Neuronal stem cell (in vitro differentiated cells): Measurements from ENCODE around the gene CC2D1A.

Experiments
- DNase-seq: peaks from one replicate; pipeline ENCODE4 v3.0.0-alpha.2; 2013; ENCODE audit warnings: low spot score
- H2AFZ ChIP-seq: one replicate; pipeline ENCODE4 v1.6.1; 2013; ENCODE audit warnings: mild to moderate bottlenecking, low read length, inconsistent platforms
- H2AK5ac ChIP-seq: 2 replicates; pipeline ENCODE4 v1.6.1; 2013; ENCODE audit warnings: low read depth, mild to moderate bottlenecking, inconsistent platforms, low read length, moderate library complexity, mixed read lengths
- H2BK120ac ChIP-seq: 2 replicates; pipeline ENCODE4 v1.6.1; 2013; ENCODE audit warnings: low read depth, mild to moderate bottlenecking, inconsistent platforms, low read length, moderate library complexity, mixed read lengths
- H2BK12ac ChIP-seq: one replicate; pipeline ENCODE4 v1.6.1; 2013; ENCODE audit warnings: low read length, inconsistent platforms
- H2BK15ac ChIP-seq: 2 replicates; pipeline ENCODE4 v1.6.1; 2013; ENCODE audit warnings: mild to moderate bottlenecking, low read length, inconsistent platforms, mixed read lengths
- H2BK5ac ChIP-seq: one replicate; pipeline ENCODE4 v1.6.1; 2013; ENCODE audit warnings: inconsistent platforms, mild to moderate bottlenecking, low read length, moderate library complexity
- H3K14ac ChIP-seq: one replicate; pipeline ENCODE4 v1.6.1; 2013; ENCODE audit warnings: low read length, inconsistent platforms
- H3K18ac ChIP-seq: 2 replicates; pipeline ENCODE4 v1.6.1; 2013; ENCODE audit warnings: low read length, inconsistent platforms
- H3K23ac ChIP-seq: 2 replicates; pipeline ENCODE4 v1.6.1; 2013; ENCODE audit warnings: low read depth, mild to moderate bottlenecking, mixed read lengths, low read length, inconsistent platforms; ENCODE audit not compliant: poor library complexity
- H3K27ac ChIP-seq: replicated peaks from 3 replicates; pipeline ENCODE4 v1.5.1; 2013; ENCODE audit warnings: low read length, inconsistent platforms
- H3K27me3 ChIP-seq, 3 experiments: 2 replicates each; pipeline ENCODE4 v1.6.1; 2013; ENCODE audit warnings: low read length in 3 of 3, mild to moderate bottlenecking in 2 of 3, inconsistent platforms in 1 of 3, low read depth in 1 of 3, mixed read lengths in 1 of 3, moderate library complexity in 1 of 3; ENCODE audit not compliant: control insufficient read depth in 3 of 3, insufficient read depth in 3 of 3
- H3K36me3 ChIP-seq, 2 donors: replicated peaks in 1 of 2; 2 replicates each; pipeline ENCODE4 v1.6.1; 2013; ENCODE audit warnings: low read length in 2 of 2; ENCODE audit not compliant: control insufficient read depth in 2 of 2, insufficient read depth in 2 of 2
- H3K4ac ChIP-seq: 2 replicates; pipeline ENCODE4 v1.6.1; 2013; ENCODE audit warnings: inconsistent platforms, mild to moderate bottlenecking, low read length, moderate library complexity
- H3K4me1 ChIP-seq, 2 donors: 1 replicate in 1 of 2; 2 replicates in 1 of 2; pipeline ENCODE4 v1.6.1; 2013; ENCODE audit warnings: low read length in 2 of 2, low read depth in 1 of 2; ENCODE audit not compliant: control insufficient read depth in 2 of 2, insufficient read depth in 1 of 2
- H3K4me2 ChIP-seq: one replicate; pipeline ENCODE4 v1.6.1; 2013; ENCODE audit warnings: mild to moderate bottlenecking, low read length, inconsistent platforms; ENCODE audit not compliant: insufficient read depth, poor library complexity, severe bottlenecking
- H3K4me3 ChIP-seq, 2 donors: 2 replicates each; pipeline ENCODE4 v1.5.1; 2013; ENCODE audit warnings: low read length in 2 of 2, mild to moderate bottlenecking in 2 of 2, inconsistent platforms in 1 of 2, moderate library complexity in 1 of 2
- H3K79me1 ChIP-seq: one replicate; pipeline ENCODE4 v1.6.1; 2013; ENCODE audit warnings: low read depth, mild to moderate bottlenecking, inconsistent platforms, low read length, moderate library complexity
- H3K9ac ChIP-seq: one replicate; pipeline ENCODE4 v1.6.1; 2013; ENCODE audit warnings: mild to moderate bottlenecking, low read depth, low read length, inconsistent platforms; ENCODE audit not compliant: poor library complexity
- H3K9me3 ChIP-seq, 2 donors: replicated peaks in 1 of 2; 2 replicates each; pipeline versions ENCODE3 to v1.6.1; 2013; ENCODE audit warnings: low read length in 2 of 2, mild to moderate bottlenecking in 2 of 2, inconsistent platforms in 1 of 2, low read depth in 1 of 2, mixed read lengths in 1 of 2, moderate library complexity in 1 of 2; ENCODE audit not compliant: control insufficient read depth in 2 of 2, insufficient read depth in 1 of 2
- H4K8ac ChIP-seq: one replicate; pipeline ENCODE4 v1.6.1; 2013; ENCODE audit warnings: low read depth, mild to moderate bottlenecking, inconsistent platforms, low read length, moderate library complexity
- H4K91ac ChIP-seq: one replicate; pipeline ENCODE4 v1.6.1; 2013; ENCODE audit warnings: low read length, low read depth, mild to moderate bottlenecking, inconsistent platforms; ENCODE audit not compliant: poor library complexity
- WGBS, 2 donors: extraction: QIAGEN DNeasy Blood & Tissue Kit; methylation state at CpG; one replicate each; pipeline ENCODE4 v1.1.7; 2013; ENCODE audit warnings: missing lambda C conversion rate in 2 of 2, mixed read lengths in 1 of 2; ENCODE audit not compliant: insufficient read length in 2 of 2, insufficient replicate concordance in 1 of 2; ENCODE audit errors: extremely low coverage in 2 of 2; 5-methylcytosine and 5-hydroxymethylcytosine counted together

CC2D1A gene

GRCh38 chr19:13888281-13888680 is 17.7 kb upstream of the CC2D1A start:
- H3K18ac ChIP-seq, result peak overlapping the region; percentile 46
- H3K79me1 ChIP-seq, result no peaks in the 10 kb centered on the region
- H2AFZ ChIP-seq, result no peak overlapping the region
- no peaks in the 10 kb centered on the region for H3K27me3 ChIP-seq
- no peak overlapping the region for H3K9ac ChIP-seq
- H3K9me3 ChIP-seq, result no peaks in the 10 kb centered on the region
- no peak overlapping the region for H3K4me3 ChIP-seq
- H2BK5ac ChIP-seq, result no peak overlapping the region
- no peak overlapping the region for H4K91ac ChIP-seq
- H3K4ac ChIP-seq, result no peak overlapping the region
- H2AK5ac ChIP-seq, result no peak overlapping the region
- DNase-seq, result no peak
- WGBS, 2 donors, result no CpG with 5 or more reads among the region's 16 CpGs
- H4K8ac ChIP-seq, result peak overlapping the region; percentile 58
- no peak overlapping the region for H2BK15ac ChIP-seq
- no peak overlapping the region for H2BK120ac ChIP-seq
- no peaks in the 10 kb centered on the region for H3K36me3 ChIP-seq
- H3K27ac ChIP-seq, result no peak overlapping the region
- no peaks in the 10 kb centered on the region for H3K4me1 ChIP-seq
- H2BK12ac ChIP-seq, result peak overlapping the region; percentile 53
- H3K23ac ChIP-seq, result no peak overlapping the region
- H3K14ac ChIP-seq, result no peak overlapping the region
- H3K4me2 ChIP-seq, result no peak overlapping the region

DNA sequence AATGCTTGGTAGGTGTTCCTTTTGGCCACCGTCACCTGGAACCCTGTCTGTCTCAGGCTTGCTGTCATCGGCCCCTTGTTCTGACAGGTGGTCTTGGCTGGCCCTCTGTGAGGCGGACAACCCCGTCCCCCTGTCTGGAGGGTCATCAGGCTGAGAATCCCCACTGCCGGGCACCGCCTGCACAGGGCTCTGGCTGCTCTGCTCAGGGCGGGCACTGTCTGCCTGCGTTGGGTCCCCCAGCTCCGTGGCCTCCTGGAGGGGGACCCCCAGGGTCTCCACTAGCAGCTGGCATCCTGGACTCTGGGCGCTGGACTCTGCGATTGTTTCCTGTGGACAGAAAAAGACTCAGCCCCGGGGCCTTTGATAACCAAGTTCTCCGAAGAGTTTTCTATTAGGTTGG is 15.9 kb upstream of the CC2D1A start:
- Histone ChIP-seq H4K91ac (no peak overlapping the region), H3K4me2 (no peak overlapping the region), H3K27me3 (no peaks in the 10 kb centered on the region), H3K4me1 (no peaks in the 10 kb centered on the region), H3K27ac (no peak overlapping the region), H3K79me1 (no peaks in the 10 kb centered on the region), H3K9ac (peak overlapping the region; percentile 40), H2BK5ac (peak overlapping the region; percentile 24), H3K23ac (no peak overlapping the region), H3K36me3 (no peaks in the 10 kb centered on the region), H3K4ac (no peak overlapping the region), H2AFZ (no peak overlapping the region), H2BK12ac (no peak overlapping the region), H3K14ac (no peak overlapping the region), H4K8ac (no peak overlapping the region), H2BK15ac (peak overlapping the region; percentile 6), H3K9me3 (no peaks in the 10 kb centered on the region), H3K18ac (peak overlapping the region; percentile 13), H3K4me3 (no peak overlapping the region), H2AK5ac (peak overlapping the region; percentile 36), H2BK120ac (no peak overlapping the region)
- DNase-seq, result no peak
- no CpG with 5 or more reads among the region's 13 CpGs for WGBS, 2 donors

DNA sequence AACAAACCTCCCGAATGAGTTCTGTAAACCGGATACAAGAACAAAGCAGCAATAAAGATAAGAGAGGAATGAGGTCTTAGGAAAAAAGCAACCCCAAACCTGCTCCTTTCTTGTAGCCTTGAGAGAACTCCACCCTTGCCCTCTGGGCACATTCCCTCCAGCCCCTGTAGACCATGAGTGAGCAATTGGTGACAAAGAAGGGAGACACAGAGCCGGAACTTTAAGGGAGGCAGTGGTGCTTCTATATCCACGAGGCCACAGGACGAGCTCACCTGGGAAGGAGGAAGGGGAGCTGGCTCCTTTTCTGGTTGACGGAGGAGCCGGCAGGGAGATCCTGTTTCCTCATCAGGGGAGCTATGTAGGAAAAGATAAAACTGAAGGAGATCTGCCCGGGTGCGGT is 13.1 kb upstream of the CC2D1A start:
- no peaks in the 10 kb centered on the region for H3K4me1 ChIP-seq
- H2BK15ac ChIP-seq, result no peak overlapping the region
- no peaks in the 10 kb centered on the region for H3K79me1 ChIP-seq
- WGBS, 2 donors, result no CpG with 5 or more reads among the region's 9 CpGs
- H2BK5ac ChIP-seq, result no peak overlapping the region
- no peak overlapping the region for H3K4ac ChIP-seq
- no peaks in the 10 kb centered on the region for H3K9me3 ChIP-seq
- H3K27ac ChIP-seq, result no peak overlapping the region
- H3K9ac ChIP-seq, result no peak overlapping the region
- no peaks in the 10 kb centered on the region for H3K27me3 ChIP-seq
- no peak overlapping the region for H3K4me3 ChIP-seq
- H4K8ac ChIP-seq, result no peak overlapping the region
- no peak overlapping the region for H3K14ac ChIP-seq
- H3K18ac ChIP-seq, result no peak overlapping the region
- no peak for DNase-seq
- no peak overlapping the region for H4K91ac ChIP-seq
- H2AK5ac ChIP-seq, result no peak overlapping the region
- no peak overlapping the region for H2BK12ac ChIP-seq
- H3K23ac ChIP-seq, result no peak overlapping the region
- H2BK120ac ChIP-seq, result no peak overlapping the region
- H3K36me3 ChIP-seq, result no peaks in the 10 kb centered on the region
- H2AFZ ChIP-seq, result no peak overlapping the region
- no peak overlapping the region for H3K4me2 ChIP-seq

DNA sequence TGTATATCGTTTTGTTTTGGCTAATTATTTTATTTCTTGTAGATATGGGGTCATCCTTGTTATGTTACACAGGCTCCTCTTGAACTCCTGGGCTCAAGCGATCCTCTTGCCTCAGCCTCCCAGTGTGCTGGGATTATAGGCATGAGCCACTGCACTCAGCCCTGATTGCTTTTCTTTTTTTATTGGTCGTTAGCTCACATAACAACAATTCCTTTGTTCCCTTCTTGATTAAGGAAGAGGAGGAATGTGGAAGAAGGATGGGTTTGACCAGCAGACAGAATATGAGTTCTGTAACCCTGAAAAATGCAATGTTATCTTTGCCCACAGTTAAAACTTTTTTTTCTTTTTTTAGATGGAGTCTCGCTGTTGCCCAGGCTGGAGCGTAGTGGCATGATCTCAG is 11.4 kb upstream of the CC2D1A start:
- DNase-seq, result no peak
- H3K79me1 ChIP-seq, result no peaks in the 10 kb centered on the region
- H3K23ac ChIP-seq, result no peak overlapping the region
- H2BK12ac ChIP-seq, result no peak overlapping the region
- H3K18ac ChIP-seq, result no peak overlapping the region
- no peaks in the 10 kb centered on the region for H3K4me1 ChIP-seq
- no peak overlapping the region for H3K4me2 ChIP-seq
- no peak overlapping the region for H4K8ac ChIP-seq
- H4K91ac ChIP-seq, result no peak overlapping the region
- no peak overlapping the region for H2BK15ac ChIP-seq
- H2BK5ac ChIP-seq, result no peak overlapping the region
- no peak overlapping the region for H2AFZ ChIP-seq
- no peaks in the 10 kb centered on the region for H3K9me3 ChIP-seq
- H3K9ac ChIP-seq, result no peak overlapping the region
- H3K36me3 ChIP-seq, result no peaks in the 10 kb centered on the region
- no peak overlapping the region for H3K4me3 ChIP-seq
- H3K4ac ChIP-seq, result no peak overlapping the region
- WGBS, 2 donors, result no CpG with 5 or more reads among the region's 5 CpGs
- H2BK120ac ChIP-seq, result no peak overlapping the region
- H3K14ac ChIP-seq, result no peak overlapping the region
- H3K27me3 ChIP-seq, result no peaks in the 10 kb centered on the region
- no peak overlapping the region for H3K27ac ChIP-seq
- no peak overlapping the region for H2AK5ac ChIP-seq
